HepG2 (cell line): ENCODE measurements around the gene DEDD2. TPM values are rescaled to one million over a fixed set of nuclear protein-coding genes. Genes with fewer than 3 reads are reported as not detected.

ENCODE experiments used
- FOXA3 ChIP-seq: IDR thresholded peaks from 2 replicates; pipeline ENCODE4 v1.6.1; 2016; ENCODE audit warnings: missing genetic modification reagents, missing compliant biosample characterization
- FOXP4 ChIP-seq: sonication (generic); formaldehyde crosslinking; IDR thresholded peaks from 2 replicates; pipeline ENCODE4 v1.4.0; 2020; ENCODE audit warnings: missing genetic modification reagents
- KLF11 ChIP-seq: IDR thresholded peaks from 2 replicates; pipeline ENCODE4 v1.6.1; 2016; ENCODE audit warnings: missing compliant biosample characterization
- MIER3 ChIP-seq: IDR thresholded peaks from 2 replicates; pipeline ENCODE4 v1.6.1; 2016; ENCODE audit warnings: missing compliant biosample characterization, borderline replicate concordance
- NFYC ChIP-seq: IDR thresholded peaks from 2 replicates; pipeline ENCODE4 v1.6.1; 2016; ENCODE audit warnings: missing genetic modification reagents, missing compliant biosample characterization
- NR1H2 ChIP-seq: sonication (generic); formaldehyde crosslinking; IDR thresholded peaks from 2 replicates; pipeline ENCODE4 v1.8.1; 2022; ENCODE audit warnings: low read depth, missing genetic modification reagents, borderline replicate concordance
- POLR2AphosphoS2 ChIP-seq: IDR thresholded peaks from 2 replicates; pipeline ENCODE4 v1.6.1; 2011; ENCODE audit warnings: low read depth, low read length, improper control_type of control experiment
- ZBTB40 ChIP-seq, 2 experiments: fragments of 450-650 bp in 1 of 2; sonication (generic) in 1 of 2; formaldehyde crosslinking in 1 of 2; IDR thresholded peaks; 2 replicates each; pipeline versions ENCODE4 v1.6.1 to v1.8.0; 2016 to 2022; ENCODE audit warnings: antibody characterized with exemption in 1 of 2, mild to moderate bottlenecking in 1 of 2, missing genetic modification reagents in 1 of 2
- ZNF20 ChIP-seq: sonication (generic); formaldehyde crosslinking; IDR thresholded peaks from 2 replicates; pipeline ENCODE4 v1.4.0; 2020; ENCODE audit warnings: mild to moderate bottlenecking, moderate library complexity, missing genetic modification reagents
- ZNF597 ChIP-seq: sonication (generic); formaldehyde crosslinking; IDR thresholded peaks from 2 replicates; pipeline ENCODE4 v1.5.0; 2020; ENCODE audit warnings: missing genetic modification reagents
- ZNF720 ChIP-seq: sonication (generic); formaldehyde crosslinking; IDR thresholded peaks from 2 replicates; pipeline ENCODE4 v1.4.0; 2020; ENCODE audit warnings: missing genetic modification reagents
- ZNF781 ChIP-seq: sonication (generic); formaldehyde crosslinking; IDR thresholded peaks from 2 replicates; pipeline ENCODE4 v1.5.1; 2020; ENCODE audit warnings: borderline replicate concordance, mild to moderate bottlenecking, missing genetic modification reagents; ENCODE audit errors: not compliant biosample characterization
- polyA plus RNA-seq, 8 experiments: library from polyadenylated mRNA; depleted of rRNA in 3 of 8; stranded (reverse) in 7 of 8; unstranded in 1 of 8; fragments of >200 nt; fragmentation: Illumina TruSeq in 4 of 8; extraction: Trizol in 4 of 8; gene quantifications; 2 replicates each; pipeline versions ENCODE4 v1.2.1 to v1.2.3, GENCODE V29; 2011 to 2016; ENCODE audit warnings: low read depth in 4 of 8, missing spikeins in 1 of 8, mixed read lengths in 1 of 8; ENCODE audit not compliant: insufficient read depth in 1 of 8
- total RNA-seq, 5 experiments: library from RNA; depleted of rRNA; stranded (reverse); fragments of >200 nt; fragmentation: Illumina TruSeq; extraction: Trizol; gene quantifications; 2 replicates each; pipeline ENCODE4 v1.2.3, GENCODE V29; 2016; ENCODE audit warnings: low read depth in 1 of 5
- TF ChIP-seq, protein P1 (sequence below): IDR thresholded peaks from 2 replicates; pipeline ENCODE4 v1.6.1; 2016; ENCODE audit warnings: missing biosample characterization, missing genetic modification reagents, low read depth

Gene DEDD2
- total and polyA plus RNA-seq, 2 of the 13 experiments (the other 11 are each of a cell fraction or from before 2014, with no cell fraction given), result 19.2 to 24.7 TPM

GRCh38 chr19:42242512-42243409 is 25.3 kb upstream of the DEDD2 start, which contains the start of gene GSK3A (continued):
- peak; percentile 49 for TF ChIP-seq FOXP4 (CRISPR knock-in tag)
- no peak for TF ChIP-seq ZBTB40 (IDR thresholded peaks at IDR 0.05)
- peak; percentile 66; the same call in 1 of the 2 replicates for TF ChIP-seq ZBTB40 (CRISPR knock-in tag; IDR thresholded peaks at IDR 0.05)
- peak; percentile 77; the same call in 1 of the 2 replicates for TF ChIP-seq POLR2AphosphoS2
- peak; percentile 22; the same call in 1 of the 2 replicates for TF ChIP-seq KLF11
- TF ChIP-seq ZNF20 (CRISPR knock-in tag), result no peak
- no peak; the same call in none of the 2 replicates for TF ChIP-seq NFYC
- TF ChIP-seq FOXA3 (CRISPR knock-in tag), result peak; percentile 43; the same call in 1 of the 2 replicates
- peak; percentile 78; the same call in 1 of the 2 replicates for TF ChIP-seq ZNF597 (CRISPR knock-in tag)
- TF ChIP-seq ZNF720, result no peak
- TF ChIP-seq MIER3, result peak; percentile 14
- TF ChIP-seq, protein P1, sequence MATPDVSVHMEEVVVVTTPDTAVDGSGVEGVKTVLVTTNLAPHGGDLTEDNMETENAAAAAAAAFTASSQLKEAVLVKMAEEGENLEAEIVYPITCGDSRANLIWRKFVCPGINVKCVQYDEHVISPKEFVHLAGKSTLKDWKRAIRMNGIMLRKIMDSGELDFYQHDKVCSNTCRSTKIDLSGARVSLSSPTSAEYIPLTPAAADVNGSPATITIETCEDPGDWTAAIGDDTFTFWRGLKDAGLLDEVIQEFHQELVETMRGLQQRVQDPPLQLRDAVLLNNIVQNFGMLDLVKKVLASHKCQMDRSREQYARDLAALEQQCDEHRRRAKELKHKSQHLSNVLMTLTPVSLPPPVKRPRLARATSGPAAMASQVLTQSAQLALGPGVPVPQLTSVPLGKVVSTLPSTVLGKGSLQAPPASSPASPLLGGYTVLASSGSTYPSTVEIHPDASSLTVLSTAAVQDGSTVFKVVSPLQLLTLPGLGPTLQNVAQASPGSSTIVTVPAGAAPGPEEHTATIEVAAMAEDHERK (CRISPR knock-in tag), result peak; percentile 77
- no peak for TF ChIP-seq ZNF781 (CRISPR knock-in tag)
- TF ChIP-seq NR1H2 (CRISPR knock-in tag), result no peak
